HCT116 (cell line): ENCODE measurements around the gene KCND3. TPM values are rescaled to one million over a fixed set of nuclear protein-coding genes. Genes with fewer than 3 reads are reported as not detected.

ENCODE experiments used
- ATAC-seq: fragments of 200-7000 bp; cut with Tn5 transposase; 2 replicates; pipeline ENCODE4 v1.9.1; 2020; ENCODE audit warnings: mild to moderate bottlenecking, moderate library complexity
- BruUV-seq: library from RNA; stranded (reverse); fragments of 400-500 nt; replicated peaks from 2 replicates; lab custom pipeline; 2021; lab: Mats Ljungman, UMichigan
- CTCF ChIA-PET: fragments of 300-600 bp; sonication (Branson Sonifier 250); formaldehyde crosslinking; loops from one replicate; lab custom pipeline; 2021; ENCODE audit warnings: antibody characterized with exemption; lab: Charles Lee
- POLR2A ChIA-PET: fragments of 300-600, 350-600 bp; sonication (Branson Sonifier 250); formaldehyde crosslinking; loops from one replicate; lab custom pipeline; 2021; ENCODE audit warnings: antibody characterized with exemption; lab: Charles Lee
- RAD21 ChIA-PET, 2 experiments: fragments of 300-600 bp; sonication (Branson Sonifier 250); formaldehyde crosslinking; loops; one replicate each; lab custom pipeline; 2023; ENCODE audit warnings: low total read pairs in 2 of 2; ENCODE audit not compliant: uncharacterized antibody in 2 of 2, unreplicated experiment in 2 of 2, low non-redundant PET in 1 of 2; lab: Charles Lee
- DNase-seq: peaks from one replicate; pipeline ENCODE4 v3.0.0-alpha.2; 2010; ENCODE audit warnings: low read depth, low spot score
- H2AFZ ChIP-seq: fragments of 200-600 bp; shearing (Covaris generic), sonication (generic); 2 replicates; pipeline ENCODE4 v1.6.1; 2017; ENCODE audit warnings: low read depth, mixed run types, mixed read lengths, antibody characterized with exemption, low read length; ENCODE audit not compliant: poor library complexity, severe bottlenecking
- H3K27ac ChIP-seq: 2 replicates; pipeline ENCODE4 v1.5.1; 2012; ENCODE audit warnings: low read depth, low read length
- H3K27me3 ChIP-seq: fragments of 200-600 bp; sonication (generic); 2 replicates; pipeline ENCODE4 v1.6.1; 2016; ENCODE audit warnings: mixed run types, low read length, mixed read lengths; ENCODE audit not compliant: insufficient read depth
- H3K36me3 ChIP-seq, 2 experiments: fragments of 200-500 bp in 1 of 2; fragments of 200-600 bp in 1 of 2; sonication (Bioruptor generic) in 1 of 2; sonication (generic) in 1 of 2; 2 replicates each; pipeline versions ENCODE4 v1.5.1 to v1.6.1; 2014 to 2016; ENCODE audit warnings: low read length in 2 of 2, inconsistent platforms in 1 of 2, mixed read lengths in 1 of 2, mixed run types in 1 of 2; ENCODE audit not compliant: insufficient read depth in 2 of 2, control insufficient read depth in 1 of 2
- H3K4me1 ChIP-seq, 2 experiments: fragments of 200-600 bp in 1 of 2; sonication (generic) in 1 of 2; 2 replicates each; pipeline versions ENCODE4 v1.5.1 to v1.6.1; 2012 to 2017; ENCODE audit warnings: low read length in 2 of 2, inconsistent platforms in 1 of 2, mild to moderate bottlenecking in 1 of 2, mixed read lengths in 1 of 2, mixed run types in 1 of 2, moderate library complexity in 1 of 2; ENCODE audit not compliant: insufficient read depth in 2 of 2, control insufficient read depth in 1 of 2
- H3K4me2 ChIP-seq: fragments of 200-600 bp; sonication (generic); 2 replicates; pipeline ENCODE4 v1.6.1; 2017; ENCODE audit warnings: mixed run types, low read length, mixed read lengths
- H3K4me3 ChIP-seq, 2 experiments: fragments of 200-600 bp in 1 of 2; sonication (generic) in 1 of 2; replicated peaks in 1 of 2; 2 replicates each; pipeline ENCODE4 v1.5.1; 2011 to 2016; ENCODE audit warnings: low read length in 2 of 2, control low read depth in 1 of 2, low read depth in 1 of 2, mild to moderate bottlenecking in 1 of 2, mixed read lengths in 1 of 2, mixed run types in 1 of 2
- H3K79me2 ChIP-seq: fragments of 200-600 bp; sonication (generic); 2 replicates; pipeline ENCODE4 v1.6.1; 2017; ENCODE audit warnings: mild to moderate bottlenecking, mixed run types, low read length, moderate library complexity, mixed read lengths; ENCODE audit not compliant: insufficient read depth
- H3K9ac ChIP-seq: fragments of 200-600 bp; sonication (generic); 2 replicates; pipeline ENCODE4 v1.6.1; 2016; ENCODE audit warnings: low read length, mixed read lengths
- H3K9me2 ChIP-seq: fragments of 200-600 bp; sonication (generic), shearing (Covaris generic); 2 replicates; pipeline ENCODE4 v1.6.1; 2017; ENCODE audit warnings: mixed run types, mild to moderate bottlenecking, moderate library complexity; ENCODE audit not compliant: insufficient read depth
- H3K9me3 ChIP-seq, 2 experiments: fragments of 200-500 bp in 1 of 2; fragments of 200-600 bp in 1 of 2; sonication (Bioruptor generic) in 1 of 2; sonication (generic) in 1 of 2; 2 replicates each; pipeline ENCODE4 v1.6.1; 2014 to 2017; ENCODE audit warnings: low read length in 2 of 2, mixed read lengths in 2 of 2, inconsistent platforms in 1 of 2, low read depth in 1 of 2, mild to moderate bottlenecking in 1 of 2, mixed run types in 1 of 2, moderate library complexity in 1 of 2; ENCODE audit not compliant: control insufficient read depth in 1 of 2, insufficient read depth in 1 of 2
- H4K20me1 ChIP-seq: fragments of 200-600 bp; sonication (generic), shearing (Covaris generic); 2 replicates; pipeline ENCODE4 v1.6.1; 2017; ENCODE audit warnings: mixed run types, mild to moderate bottlenecking, moderate library complexity; ENCODE audit not compliant: insufficient read depth
- CBX3 ChIP-seq: IDR thresholded peaks from 2 replicates; pipeline ENCODE4 v1.6.1; 2012; ENCODE audit warnings: low read depth
- CEBPB ChIP-seq: IDR thresholded peaks from 2 replicates; pipeline ENCODE4 v1.6.1; 2012; ENCODE audit warnings: low read depth
- EGR1 ChIP-seq: IDR thresholded peaks from 2 replicates; pipeline ENCODE4 v1.6.1; 2012; ENCODE audit warnings: low read depth
- ELF1 ChIP-seq: IDR thresholded peaks from 2 replicates; pipeline ENCODE4 v1.6.1; 2012; ENCODE audit warnings: low read depth, borderline replicate concordance
- EZH2 ChIP-seq: fragments of 200-600 bp; sonication (generic); IDR thresholded peaks from 2 replicates; pipeline ENCODE4 v1.6.1; 2017; ENCODE audit warnings: antibody characterized with exemption, mixed run types
- JUND ChIP-seq: IDR thresholded peaks from 2 replicates; pipeline ENCODE4 v1.6.1; 2012
- POLR2A ChIP-seq: IDR thresholded peaks from 2 replicates; pipeline ENCODE4 v1.7.0; 2011; ENCODE audit warnings: borderline replicate concordance; ENCODE audit not compliant: insufficient read depth, insufficient read length; ENCODE audit errors: extremely low read depth
- RAD21 ChIP-seq: IDR thresholded peaks from 2 replicates; pipeline ENCODE4 v1.6.1; 2012; ENCODE audit warnings: low read depth, mild to moderate bottlenecking
- SIN3A ChIP-seq: IDR thresholded peaks from 2 replicates; pipeline ENCODE4 v1.6.1; 2012; ENCODE audit warnings: low read depth
- SRF ChIP-seq: IDR thresholded peaks from 2 replicates; pipeline ENCODE4 v1.6.1; 2012; ENCODE audit warnings: low read depth
- YY1 ChIP-seq: IDR thresholded peaks from 2 replicates; pipeline ENCODE4 v1.6.1; 2011; ENCODE audit warnings: low read length, low read depth, moderate library complexity, mild to moderate bottlenecking; ENCODE audit not compliant: insufficient replicate concordance; ENCODE audit errors: extremely low read depth
- ZFX ChIP-seq: fragments of 450-650 bp; IDR thresholded peaks from 2 replicates; pipeline ENCODE4 v1.6.1; 2017
- ZNF274 ChIP-seq: fragments of 200-500 bp; sonication (Bioruptor generic); IDR thresholded peaks from 2 replicates; pipeline ENCODE4 v1.6.1; 2014; ENCODE audit warnings: mild to moderate bottlenecking, low read depth, low read length, inconsistent platforms
- intact Hi-C: fragments of 100-400 bp; cut with micrococcal nuclease; formaldehyde crosslinking; loops from 2 replicates; pipeline ENCODE4 v1.10.0; 2022
- total RNA-seq: library from RNA; stranded (reverse); gene quantifications from one replicate; pipeline ENCODE4 v1.2.1, GENCODE V29; 2021; ENCODE audit not compliant: unreplicated experiment
- TF ChIP-seq, protein P1 (sequence below), 3 experiments: fragments of 200-600 bp in 1 of 3; sonication (generic) in 1 of 3; IDR thresholded peaks in 2 of 3; conservative IDR thresholded peaks in 1 of 3; 2 replicates each; pipeline ENCODE4 v1.5.1; 2012 to 2017; ENCODE audit warnings: low read depth in 2 of 3, low read length in 2 of 3, antibody characterized with exemption in 1 of 3, borderline replicate concordance in 1 of 3, control low read depth in 1 of 3, mild to moderate bottlenecking in 1 of 3, mixed read lengths in 1 of 3, mixed run types in 1 of 3, moderate library complexity in 1 of 3; ENCODE audit not compliant: insufficient read depth in 1 of 3
- TF ChIP-seq, protein P2 (sequence below): IDR thresholded peaks from 2 replicates; pipeline ENCODE4 v1.6.1; 2012

KCND3 gene
- total RNA-seq, 1 experiment from 2014 or later, result 0.44 TPM

DNA sequence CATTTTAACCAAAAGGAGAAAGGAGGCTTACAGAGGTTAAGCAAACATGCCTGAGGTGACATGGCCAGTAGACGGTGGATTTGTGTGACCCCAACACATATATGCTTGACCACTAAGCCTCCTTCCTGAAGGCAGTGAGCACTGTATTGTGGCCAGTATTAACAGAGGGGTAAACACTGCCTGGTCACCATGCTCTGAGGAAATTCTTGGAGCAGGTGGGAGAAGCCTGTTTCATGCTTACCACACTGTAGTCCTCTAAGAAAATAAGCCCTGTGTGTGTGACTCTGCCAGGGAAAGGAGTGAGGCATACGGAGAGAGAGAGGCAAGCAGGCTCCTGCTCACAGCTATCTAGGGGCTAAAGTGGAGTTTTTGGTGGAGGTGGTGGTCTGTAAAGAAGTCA is 102.7 kb downstream of the KCND3 start:
- Histone ChIP-seq H3K36me3 (no peaks in the 10 kb centered on the region), H3K79me2 (no peaks in the 10 kb centered on the region), H3K9me2 (no peaks in the 10 kb centered on the region), H2AFZ (no peak overlapping the region), H4K20me1 (no peaks in the 10 kb centered on the region), H3K4me2 (no peak overlapping the region), H3K27ac (no peak overlapping the region), H3K27me3 (peaks cover 59% of the 10 kb centered on the region), H3K4me3 (no peak overlapping the region), H3K9me3 (no peaks in the 10 kb centered on the region), H3K4me1 (no peaks in the 10 kb centered on the region), H3K9ac (no peak overlapping the region)
- ChIA-PET POLR2A (no interaction called here), CTCF (no interaction called here), RAD21 (no interaction called here)
- no TSS peak for BruUV-seq
- ATAC-seq (no peak), DNase-seq (no peak)
- no peak for TF ChIP-seq SRF
- no peak for TF ChIP-seq ELF1
- TF ChIP-seq ZFX, result no peak
- TF ChIP-seq, protein P1, sequence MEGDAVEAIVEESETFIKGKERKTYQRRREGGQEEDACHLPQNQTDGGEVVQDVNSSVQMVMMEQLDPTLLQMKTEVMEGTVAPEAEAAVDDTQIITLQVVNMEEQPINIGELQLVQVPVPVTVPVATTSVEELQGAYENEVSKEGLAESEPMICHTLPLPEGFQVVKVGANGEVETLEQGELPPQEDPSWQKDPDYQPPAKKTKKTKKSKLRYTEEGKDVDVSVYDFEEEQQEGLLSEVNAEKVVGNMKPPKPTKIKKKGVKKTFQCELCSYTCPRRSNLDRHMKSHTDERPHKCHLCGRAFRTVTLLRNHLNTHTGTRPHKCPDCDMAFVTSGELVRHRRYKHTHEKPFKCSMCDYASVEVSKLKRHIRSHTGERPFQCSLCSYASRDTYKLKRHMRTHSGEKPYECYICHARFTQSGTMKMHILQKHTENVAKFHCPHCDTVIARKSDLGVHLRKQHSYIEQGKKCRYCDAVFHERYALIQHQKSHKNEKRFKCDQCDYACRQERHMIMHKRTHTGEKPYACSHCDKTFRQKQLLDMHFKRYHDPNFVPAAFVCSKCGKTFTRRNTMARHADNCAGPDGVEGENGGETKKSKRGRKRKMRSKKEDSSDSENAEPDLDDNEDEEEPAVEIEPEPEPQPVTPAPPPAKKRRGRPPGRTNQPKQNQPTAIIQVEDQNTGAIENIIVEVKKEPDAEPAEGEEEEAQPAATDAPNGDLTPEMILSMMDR (IDR thresholded peaks at IDR 0.05 in 2 of 3, conservative IDR thresholded peaks at IDR 0.05 in 1 of 3; ENCODE audit: borderline replicate concordance in 1 of 3, insufficient read depth in 1 of 3, low read depth in 2 of 3, low read length in 2 of 3), result no peak
- no peak for TF ChIP-seq POLR2A
- TF ChIP-seq CEBPB, result no peak
- TF ChIP-seq RAD21, result no peak
- no peak for TF ChIP-seq EGR1
- TF ChIP-seq SIN3A, result no peak
- TF ChIP-seq JUND, result no peak
- TF ChIP-seq CBX3, result no peak
- no peak for TF ChIP-seq EZH2
- no peak for TF ChIP-seq ZNF274
- no peak for TF ChIP-seq YY1
- TF ChIP-seq, protein P2, sequence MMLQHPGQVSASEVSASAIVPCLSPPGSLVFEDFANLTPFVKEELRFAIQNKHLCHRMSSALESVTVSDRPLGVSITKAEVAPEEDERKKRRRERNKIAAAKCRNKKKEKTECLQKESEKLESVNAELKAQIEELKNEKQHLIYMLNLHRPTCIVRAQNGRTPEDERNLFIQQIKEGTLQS, result no peak
- intact Hi-C loops, result no loop called here
